C4-2B (cell line): ENCODE data around the gene NDUFA13.

Experiments
- H3K27ac ChIP-seq: fragments of 450-650 bp; 2 replicates; pipeline ENCODE4 v1.5.1; 2017
- ZFX ChIP-seq: fragments of 450-650 bp; IDR thresholded peaks from 2 replicates; pipeline ENCODE4 v1.6.1; 2017
- TF ChIP-seq, protein P1 (sequence below): fragments of 450-650 bp; conservative IDR thresholded peaks from 2 replicates; pipeline ENCODE4 v1.5.1; 2017; ENCODE audit warnings: mild to moderate bottlenecking

NDUFA13 gene

GRCh38 chr19:19492026-19492610, 23.9 kb upstream of the NDUFA13 start:
- no peak overlapping the region for H3K27ac ChIP-seq
- no peak for TF ChIP-seq ZFX
- TF ChIP-seq, protein P1, sequence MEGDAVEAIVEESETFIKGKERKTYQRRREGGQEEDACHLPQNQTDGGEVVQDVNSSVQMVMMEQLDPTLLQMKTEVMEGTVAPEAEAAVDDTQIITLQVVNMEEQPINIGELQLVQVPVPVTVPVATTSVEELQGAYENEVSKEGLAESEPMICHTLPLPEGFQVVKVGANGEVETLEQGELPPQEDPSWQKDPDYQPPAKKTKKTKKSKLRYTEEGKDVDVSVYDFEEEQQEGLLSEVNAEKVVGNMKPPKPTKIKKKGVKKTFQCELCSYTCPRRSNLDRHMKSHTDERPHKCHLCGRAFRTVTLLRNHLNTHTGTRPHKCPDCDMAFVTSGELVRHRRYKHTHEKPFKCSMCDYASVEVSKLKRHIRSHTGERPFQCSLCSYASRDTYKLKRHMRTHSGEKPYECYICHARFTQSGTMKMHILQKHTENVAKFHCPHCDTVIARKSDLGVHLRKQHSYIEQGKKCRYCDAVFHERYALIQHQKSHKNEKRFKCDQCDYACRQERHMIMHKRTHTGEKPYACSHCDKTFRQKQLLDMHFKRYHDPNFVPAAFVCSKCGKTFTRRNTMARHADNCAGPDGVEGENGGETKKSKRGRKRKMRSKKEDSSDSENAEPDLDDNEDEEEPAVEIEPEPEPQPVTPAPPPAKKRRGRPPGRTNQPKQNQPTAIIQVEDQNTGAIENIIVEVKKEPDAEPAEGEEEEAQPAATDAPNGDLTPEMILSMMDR = no peak

DNA sequence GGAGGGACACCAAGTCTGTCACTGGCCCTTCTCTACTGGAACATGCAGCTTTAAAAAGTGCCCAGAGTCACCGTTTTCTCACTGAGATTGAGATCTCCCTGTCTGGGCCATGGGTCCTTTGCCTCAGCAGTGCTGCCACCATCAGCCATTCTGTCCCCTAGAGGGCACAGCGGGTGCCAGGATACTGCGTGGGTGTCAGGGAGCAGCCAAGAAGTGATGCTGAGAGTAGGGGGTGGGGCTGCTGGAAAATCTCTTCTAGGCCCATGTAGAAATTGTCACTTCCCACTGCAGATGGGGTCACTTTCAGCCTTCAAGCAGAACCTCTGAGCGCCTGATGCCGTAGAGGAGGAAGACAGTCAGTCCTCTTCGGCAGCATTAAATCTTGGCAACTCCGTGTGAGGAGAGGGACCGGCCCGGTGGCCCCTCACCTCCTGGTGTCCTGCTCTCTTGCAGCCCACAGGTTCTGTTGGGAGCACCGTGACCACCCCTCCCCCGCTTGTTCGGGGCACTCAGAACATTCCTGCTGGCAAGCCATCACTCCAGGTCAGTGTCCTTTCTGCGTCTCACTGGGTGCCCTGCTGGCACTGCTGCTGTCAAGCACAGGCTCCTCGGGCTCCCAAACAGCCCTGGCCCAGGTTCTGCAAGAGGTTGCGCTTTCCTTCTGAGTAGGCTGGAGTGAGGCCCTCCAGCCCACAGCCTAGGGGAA, 22.0 kb upstream of the NDUFA13 start:
- H3K27ac ChIP-seq = no peak overlapping the region
- TF ChIP-seq, protein P1 = no peak
- TF ChIP-seq ZFX = no peak

- no peak for TF ChIP-seq ZFX
- TF ChIP-seq, protein P1 = no peak
- no peak overlapping the region for H3K27ac ChIP-seq
Observed at GRCh38 chr19:19495614-19496603, 20.1 kb upstream of the NDUFA13 start.

DNA sequence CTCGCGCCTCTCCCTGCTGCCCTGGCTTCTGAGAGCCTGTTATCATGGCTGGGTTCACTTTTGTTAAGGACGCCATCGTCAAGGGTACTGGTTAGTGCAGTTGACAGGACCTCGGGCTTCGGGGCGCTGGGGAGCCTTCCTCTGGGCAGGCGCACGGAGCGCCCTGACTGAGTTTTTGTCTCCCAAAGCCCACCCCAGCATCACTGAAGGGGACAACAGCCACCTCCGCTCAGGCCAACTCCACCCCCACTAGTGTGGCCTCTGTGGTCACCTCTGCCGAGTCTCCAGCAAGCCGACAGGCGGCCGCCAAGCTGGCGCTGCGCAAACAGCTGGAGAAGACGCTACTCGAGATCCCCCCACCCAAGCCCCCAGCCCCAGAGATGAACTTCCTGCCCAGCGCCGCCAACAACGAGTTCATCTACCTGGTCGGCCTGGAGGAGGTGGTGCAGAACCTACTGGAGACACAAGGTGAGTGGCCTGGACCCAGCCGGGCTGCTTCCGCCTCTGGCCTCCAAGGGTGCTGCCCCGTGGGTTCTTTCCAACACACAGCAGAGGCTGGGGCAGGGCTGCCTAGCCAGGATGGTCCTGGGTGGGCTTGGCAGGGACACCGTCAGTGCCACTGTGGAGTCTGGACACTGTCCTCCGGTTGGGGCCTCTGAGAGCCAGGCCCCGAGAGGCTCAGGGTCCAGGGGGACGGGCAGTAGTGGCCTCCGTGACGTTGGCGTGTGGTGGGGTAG, 17.6 kb upstream of the NDUFA13 start:
- no peak overlapping the region for H3K27ac ChIP-seq
- no peak for TF ChIP-seq ZFX
- TF ChIP-seq, protein P1 = no peak

- TF ChIP-seq, protein P1 = no peak
- TF ChIP-seq ZFX = no peak
Observed at GRCh38 chr19:19499272-19499995, 16.6 kb upstream of the NDUFA13 start.

GRCh38 chr19:19500975-19501644, 14.9 kb upstream of the NDUFA13 start:
- no peak overlapping the region for H3K27ac ChIP-seq
- TF ChIP-seq ZFX = no peak
- TF ChIP-seq, protein P1 = no peak

More at GRCh38 chr19:19499272-19499995, 16.6 kb upstream of the NDUFA13 start:
- H3K27ac ChIP-seq = no peak overlapping the region
